GM11168 (cell line): ENCODE data around the gene RGS5.

Experiments used
- in situ Hi-C: fragments of 300-500 bp; cut with MboI; formaldehyde crosslinking; loops from one replicate; pipeline ENCODE4 v1.12.0; 2022; ENCODE audit warnings: low sequenced_read_pairs; ENCODE audit not compliant: unreplicated experiment

Gene RGS5

GRCh38 chr1:163094182-163094581, 108.5 kb downstream of the RGS5 start:
- in situ Hi-C loops = no loop called here

GRCh38 chr1:163093579-163093978, 109.1 kb downstream of the RGS5 start:
- in situ Hi-C loops = no loop called here

GRCh38 chr1:163093169-163093568, 109.5 kb downstream of the RGS5 start:
- in situ Hi-C loops = no loop called here
